ENCODE data around the gene TOX2.

Gene TOX2

GRCh38 chr20:43916073-43916880 lies 1.6 kb downstream of the TOX2 start:
- no peak for DNase-seq

DNA sequence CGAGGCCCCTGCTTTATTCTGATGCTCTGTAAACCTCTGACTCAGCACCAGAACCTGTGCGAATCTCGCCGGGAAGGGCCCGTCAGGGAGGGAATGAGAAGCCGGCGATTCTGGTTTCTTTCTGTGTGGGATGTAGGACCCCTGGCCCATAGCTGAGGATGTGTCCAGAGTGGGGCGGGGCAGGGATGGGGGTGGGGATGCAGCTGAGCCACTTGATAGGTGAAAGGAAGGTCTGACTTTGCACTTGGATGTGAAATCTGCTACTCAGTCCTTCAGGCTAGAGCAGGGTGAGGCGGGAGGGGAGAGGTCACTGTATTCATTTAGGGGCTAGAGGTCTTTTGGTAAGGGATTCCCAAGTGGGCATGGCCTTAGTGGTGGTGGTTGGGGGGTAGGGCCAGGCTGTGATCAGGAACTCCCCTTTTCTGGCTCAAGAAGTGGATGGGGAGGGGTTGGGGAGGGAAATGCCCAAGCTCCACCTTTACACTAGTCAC lies 2.3 kb downstream of the TOX2 start:
- no peak for DNase-seq

- no peak for DNase-seq
Observed at GRCh38 chr20:43917380-43917779, 2.7 kb downstream of the TOX2 start.

- DNase-seq = no peak
Observed at GRCh38 chr20:43919686-43920403, 5.2 kb downstream of the TOX2 start.

DNA sequence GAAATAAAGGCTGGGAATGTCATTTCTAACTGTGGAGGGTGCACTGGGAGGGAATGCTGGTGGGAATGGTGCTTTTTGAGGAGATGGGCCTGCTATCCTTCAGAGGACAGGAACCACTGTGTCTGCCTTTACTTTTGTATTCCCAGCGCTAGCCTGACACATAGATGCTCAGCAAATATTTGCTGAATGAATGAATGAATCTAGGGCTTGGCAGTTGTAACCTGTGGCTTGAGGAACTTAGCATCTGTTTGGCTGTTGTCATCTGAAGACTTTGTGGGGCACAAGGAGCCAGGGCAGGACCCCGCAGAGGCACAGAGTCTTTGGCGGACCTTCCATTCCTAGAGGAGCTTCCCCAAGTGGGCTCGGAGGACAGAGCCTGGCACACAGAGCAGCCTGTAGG lies 6.1 kb downstream of the TOX2 start:
- no peak for DNase-seq

- DNase-seq = no peak
Observed at GRCh38 chr20:43921227-43921780, 6.7 kb downstream of the TOX2 start.

DNA sequence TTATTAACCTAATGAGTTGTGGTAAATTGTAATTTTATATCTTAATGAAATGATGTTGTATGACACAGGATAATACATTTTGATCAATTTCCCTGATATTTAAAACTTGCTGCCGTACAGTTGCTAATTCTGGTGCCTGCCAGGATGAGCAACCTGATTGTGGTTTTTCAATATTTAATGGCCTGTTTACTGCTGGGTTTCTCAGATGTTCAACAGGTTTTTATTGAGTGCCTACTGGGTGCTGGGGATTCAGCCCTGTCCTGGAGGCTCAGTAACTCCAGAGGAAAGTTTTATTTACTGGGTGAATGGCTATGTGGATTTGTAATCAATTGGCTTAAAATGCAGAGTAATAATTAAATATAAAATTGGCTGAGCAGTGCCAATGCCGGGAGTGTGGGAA lies 8.0 kb downstream of the TOX2 start:
- DNase-seq = no peak

- DNase-seq = no peak
Observed at GRCh38 chr20:43923322-43923721, 8.7 kb downstream of the TOX2 start.

GRCh38 chr20:43923917-43924316 lies 9.3 kb downstream of the TOX2 start:
- no peak for DNase-seq

- no peak for DNase-seq
Observed at GRCh38 chr20:43925215-43925614, 10.6 kb downstream of the TOX2 start.

DNA sequence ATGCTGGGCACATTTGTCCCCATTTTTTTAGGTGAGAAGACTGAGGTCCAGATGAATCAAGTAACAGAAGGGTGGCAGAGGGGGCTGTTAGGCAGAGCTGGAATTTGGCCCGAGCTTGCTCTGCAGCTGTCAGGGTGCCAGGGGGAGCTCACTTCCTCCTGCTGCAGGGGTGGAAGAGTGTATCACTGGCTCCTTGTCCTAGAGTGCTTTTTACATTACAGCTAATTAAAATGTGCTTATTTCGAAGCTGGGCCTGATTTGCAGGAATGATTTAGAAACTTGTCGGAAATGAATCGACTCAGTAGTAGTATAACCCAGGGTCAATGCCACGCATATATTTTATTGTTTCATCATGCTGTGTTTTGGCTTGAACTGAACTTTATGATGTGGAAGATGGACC lies 11.1 kb downstream of the TOX2 start:
- no peak for DNase-seq

GRCh38 chr20:43926287-43927050 lies 11.8 kb downstream of the TOX2 start:
- no peak for DNase-seq

GRCh38 chr20:43931976-43932375 lies 17.3 kb downstream of the TOX2 start:
- no peak for DNase-seq

DNA sequence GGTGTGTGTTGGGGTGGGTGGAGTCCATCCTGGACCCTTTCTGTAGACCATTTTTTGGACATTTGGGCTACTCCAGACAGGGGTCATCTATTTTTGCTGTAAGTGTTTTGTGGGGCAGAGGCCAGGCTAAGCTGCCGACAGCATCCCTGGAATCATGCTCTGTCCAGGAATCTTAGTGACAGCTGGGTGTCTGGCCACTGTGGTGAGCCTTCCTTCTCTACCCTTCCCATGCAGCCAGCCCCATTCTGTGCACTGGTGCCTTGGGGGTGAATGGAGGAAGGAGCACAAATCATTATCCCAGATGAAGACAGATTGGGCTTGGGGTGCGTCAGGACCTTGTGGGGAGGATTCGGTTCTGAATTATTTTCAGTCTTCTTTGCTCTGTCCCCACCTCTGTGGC lies 20.2 kb downstream of the TOX2 start:
- no peak for DNase-seq

DNA sequence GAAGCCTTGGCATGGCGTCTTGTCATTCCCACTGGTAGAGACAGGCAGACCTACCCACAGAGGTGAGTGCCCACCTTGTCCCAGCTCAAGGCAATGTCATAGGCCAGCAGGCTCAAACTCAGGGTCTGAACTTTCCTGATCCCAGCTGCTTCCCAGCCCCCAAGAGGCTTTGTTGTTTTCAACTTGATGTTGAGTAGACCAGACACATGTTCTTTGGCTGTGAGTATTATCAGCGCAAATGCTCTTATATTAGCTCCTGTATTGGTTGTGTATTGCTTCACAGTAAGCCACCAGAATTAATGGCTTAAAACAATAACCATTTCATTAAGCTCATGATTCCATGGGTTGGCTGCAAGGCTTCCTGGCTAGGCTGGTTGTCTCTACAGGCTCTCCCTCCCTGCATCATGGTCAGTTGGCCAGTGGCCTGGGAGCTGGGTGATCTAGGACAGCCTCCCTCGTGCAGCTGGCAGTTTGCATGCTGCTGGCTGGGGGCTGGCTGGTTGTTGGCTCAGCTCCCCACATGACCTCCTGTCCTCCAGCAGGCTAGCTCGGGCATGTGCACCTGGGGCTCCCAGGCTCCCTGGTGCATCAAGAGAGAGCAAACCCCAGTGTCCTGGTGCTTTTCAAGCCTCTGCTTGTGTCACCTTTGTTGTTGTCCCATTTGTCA lies 21.6 kb downstream of the TOX2 start:
- DNase-seq = no peak

DNA sequence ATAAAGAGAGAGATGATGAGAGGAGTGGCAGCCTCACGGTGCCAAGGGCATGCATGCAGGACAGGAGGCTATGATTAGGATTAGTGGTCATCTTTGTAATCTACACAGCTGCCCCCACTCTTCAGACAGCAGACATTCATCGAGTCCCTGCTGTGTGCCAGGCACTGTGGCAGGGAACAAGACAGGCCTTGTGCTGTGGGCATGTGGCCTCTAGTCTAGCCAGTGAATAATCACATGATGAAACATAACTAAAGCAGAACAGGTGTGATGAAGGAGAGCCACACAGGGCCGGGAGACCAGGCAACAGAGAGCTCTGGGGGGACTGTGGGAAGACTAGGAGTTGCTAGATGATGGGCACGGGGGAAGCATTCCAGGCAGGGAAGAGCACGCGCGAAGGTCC lies 22.2 kb downstream of the TOX2 start:
- no peak for DNase-seq

DNA sequence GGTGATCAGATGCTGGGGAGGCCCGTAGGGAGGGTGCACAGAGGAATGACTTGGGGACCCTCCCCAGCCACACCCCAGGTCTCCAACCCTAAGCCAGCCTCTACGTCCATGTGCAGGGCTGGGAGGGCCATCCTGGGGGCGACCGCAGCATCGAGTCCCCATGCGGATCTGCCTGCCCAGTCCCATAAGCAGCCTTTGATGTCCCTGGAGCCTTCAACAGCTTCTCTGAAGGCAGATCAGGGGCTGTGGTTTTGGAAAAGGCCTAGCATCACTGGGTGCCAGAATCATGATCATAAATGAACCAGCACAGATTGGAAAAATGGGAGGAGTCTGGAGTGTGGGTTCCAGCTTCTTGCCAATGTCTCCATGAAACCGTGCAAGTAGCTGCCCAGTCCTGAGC lies 22.9 kb downstream of the TOX2 start:
- no peak for DNase-seq

- no peak for DNase-seq
Observed at GRCh38 chr20:43938017-43938655, 23.5 kb downstream of the TOX2 start.

DNA sequence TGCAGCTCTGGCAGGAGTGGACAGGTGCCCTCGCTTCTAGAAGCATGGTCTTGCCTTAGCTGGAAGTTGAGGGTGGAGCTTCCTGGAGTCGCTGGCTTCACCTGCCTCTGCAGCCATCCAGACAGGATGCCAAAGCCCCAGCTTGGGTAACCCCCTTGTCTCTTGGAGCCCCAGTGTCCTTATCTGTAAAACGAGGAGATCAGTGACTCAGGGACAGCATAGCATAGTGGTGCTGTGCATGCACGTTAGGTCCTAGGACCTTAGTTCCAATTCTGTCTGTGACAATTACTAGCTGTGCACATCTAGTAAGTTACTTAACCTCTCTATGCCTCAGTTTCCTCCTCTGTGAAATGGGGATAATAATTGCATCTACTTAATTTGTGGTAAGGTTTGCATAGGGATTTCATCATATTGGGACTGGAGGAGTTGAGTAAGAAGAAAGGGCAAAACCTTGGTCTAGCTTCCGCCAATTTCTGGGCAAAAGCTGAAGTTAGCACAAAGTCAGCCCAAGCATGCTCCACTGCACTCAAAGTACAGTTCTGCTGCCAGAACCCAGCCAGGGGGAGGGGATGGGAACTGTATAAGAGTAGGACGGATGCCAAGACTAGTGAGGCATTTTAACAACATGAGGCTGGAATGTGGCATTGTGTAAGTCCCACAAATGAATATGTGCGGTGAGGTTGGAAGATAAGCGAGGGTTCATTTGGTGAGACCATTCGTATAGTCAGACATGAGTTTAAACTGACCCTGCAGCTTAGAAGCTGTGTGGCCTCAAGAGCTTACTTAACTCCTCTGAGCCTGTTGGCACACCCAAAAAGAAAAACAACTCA lies 24.5 kb downstream of the TOX2 start:
- DNase-seq = no peak

GRCh38 chr20:43939762-43940121 lies 25.1 kb downstream of the TOX2 start:
- DNase-seq = no peak

DNA sequence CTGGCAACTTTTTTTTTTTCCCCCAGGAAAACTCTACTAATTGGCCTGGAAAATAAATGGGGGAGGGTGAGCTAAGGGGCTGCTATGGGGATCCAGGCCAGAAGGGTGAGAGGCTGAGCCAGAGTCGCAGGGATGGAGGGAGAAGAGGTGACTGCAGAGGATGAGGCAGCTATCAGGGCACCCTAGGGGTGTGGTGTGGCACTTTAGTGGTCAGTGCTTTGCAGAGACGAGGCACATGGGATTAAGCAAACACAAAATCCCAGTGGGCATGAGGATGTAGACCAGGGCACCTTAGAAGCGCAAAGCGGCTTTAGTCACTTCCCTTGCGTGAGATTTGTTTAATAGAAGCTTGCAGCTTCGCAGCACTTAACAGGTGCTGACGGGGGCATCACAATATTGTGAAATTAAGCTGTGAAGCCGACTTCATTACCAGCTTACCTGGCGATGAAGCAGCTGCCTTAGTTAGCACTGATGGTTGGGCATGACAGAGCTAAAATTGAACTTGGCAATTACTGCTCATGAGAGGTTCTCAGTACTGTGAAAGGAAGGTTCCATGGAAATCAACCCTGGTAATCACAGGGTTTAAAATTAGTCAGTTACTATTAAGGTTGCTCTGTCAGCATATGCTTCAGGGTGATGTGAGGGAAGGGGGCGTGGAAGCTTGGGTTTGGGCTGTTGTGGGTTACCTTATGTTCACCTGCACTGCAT lies 26.0 kb downstream of the TOX2 start:
- no peak for DNase-seq

All from NCI-H146 (cell line).